A549 (cell line): ENCODE results near the gene DLG1.

Experiments
- CEBPB ChIP-seq, 2 experiments: fragments of >200 bp in 1 of 2; sonication (Bioruptor Twin) in 1 of 2; formaldehyde crosslinking in 1 of 2; IDR thresholded peaks; 2 replicates each; pipeline ENCODE4 v1.6.1; 2012 to 2016
- CHD4 ChIP-seq: fragments of 200-600 bp; sonication (generic); IDR thresholded peaks from 2 replicates; pipeline ENCODE4 v1.6.1; 2016; ENCODE audit warnings: antibody characterized with exemption, mild to moderate bottlenecking, borderline replicate concordance
- EP300 ChIP-seq, 2 experiments: fragments of >200 bp; sonication (Bioruptor Twin); formaldehyde crosslinking; IDR thresholded peaks; 2 replicates in 1 of 2; 3 replicates in 1 of 2; pipeline ENCODE4 v1.6.1; 2016 to 2017
- ESRRA ChIP-seq: fragments of 150-350 bp; IDR thresholded peaks from 2 replicates; pipeline ENCODE4 v1.6.1; 2014; ENCODE audit warnings: mild to moderate bottlenecking, low read length, borderline replicate concordance
- JUN ChIP-seq, 2 experiments: fragments of >200 bp; sonication (Bioruptor Twin); formaldehyde crosslinking; IDR thresholded peaks; 2 replicates in 1 of 2; 3 replicates in 1 of 2; pipeline ENCODE4 v1.6.1; 2016 to 2017
- PHF8 ChIP-seq: fragments of 200-600 bp; sonication (generic); IDR thresholded peaks from 2 replicates; pipeline ENCODE4 v1.6.1; 2016; ENCODE audit warnings: low read depth, mild to moderate bottlenecking, antibody characterized with exemption, moderate library complexity, borderline replicate concordance
- POLR2A ChIP-seq: IDR thresholded peaks from 2 replicates; pipeline ENCODE4 v1.6.1; 2012; ENCODE audit warnings: mild to moderate bottlenecking, low read length
- POLR2AphosphoS2 ChIP-seq: conservative IDR thresholded peaks from 2 replicates; pipeline ENCODE4 v1.6.1; 2012; ENCODE audit warnings: low read length, improper control_type of control experiment, inconsistent platforms
- RAD21 ChIP-seq, 2 experiments: fragments of >200 bp in 1 of 2; sonication (Bioruptor Twin) in 1 of 2; formaldehyde crosslinking in 1 of 2; IDR thresholded peaks in 1 of 2; conservative IDR thresholded peaks in 1 of 2; 2 replicates in 1 of 2; 3 replicates in 1 of 2; pipeline ENCODE4 v1.6.1; 2012 to 2018; ENCODE audit warnings: inconsistent platforms in 1 of 2
- RARB ChIP-seq: fragments of 250-450 bp; sonication (Bioruptor Pico); IDR thresholded peaks from 2 replicates; pipeline ENCODE4 v1.8.0; 2021; ENCODE audit warnings: mild to moderate bottlenecking, moderate library complexity
- RFX5 ChIP-seq: fragments of 450-650 bp; IDR thresholded peaks from 2 replicates; pipeline ENCODE4 v1.7.1; 2014; ENCODE audit warnings: antibody characterized with exemption, mild to moderate bottlenecking, moderate library complexity
- RNF2 ChIP-seq: fragments of 200-600 bp; sonication (generic); IDR thresholded peaks from 2 replicates; pipeline ENCODE4 v1.6.1; 2016; ENCODE audit warnings: low read depth, mild to moderate bottlenecking, antibody characterized with exemption, moderate library complexity, borderline replicate concordance
- ZC3H11A ChIP-seq: fragments of 450-650 bp; IDR thresholded peaks from 2 replicates; pipeline ENCODE4 v1.6.1; 2014; ENCODE audit warnings: antibody characterized with exemption, mild to moderate bottlenecking
- TF ChIP-seq, protein P1 (sequence below): fragments of >200 bp; sonication (Bioruptor Twin); formaldehyde crosslinking; IDR thresholded peaks from 3 replicates; pipeline ENCODE4 v1.5.1; 2016

DNA sequence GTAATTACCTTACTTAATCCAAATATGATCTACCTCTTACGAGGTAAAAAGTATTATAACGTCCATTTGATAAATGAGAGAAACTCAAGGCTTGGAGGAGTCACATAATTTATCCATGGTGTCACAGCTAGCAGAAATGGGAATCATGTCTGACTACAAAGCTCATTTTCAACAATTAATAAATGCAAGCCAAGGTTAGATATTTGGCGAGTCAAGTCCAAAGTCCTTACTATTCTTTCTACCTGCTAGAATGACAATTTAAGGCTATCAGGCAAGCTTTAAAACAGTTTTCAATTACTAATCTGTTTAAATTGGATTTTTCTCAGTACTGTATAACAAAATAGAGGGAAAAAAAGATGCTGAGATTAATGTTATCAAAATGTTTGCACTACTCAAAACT is 68.6 kb downstream of the DLG1 start:
- TF ChIP-seq, protein P1, sequence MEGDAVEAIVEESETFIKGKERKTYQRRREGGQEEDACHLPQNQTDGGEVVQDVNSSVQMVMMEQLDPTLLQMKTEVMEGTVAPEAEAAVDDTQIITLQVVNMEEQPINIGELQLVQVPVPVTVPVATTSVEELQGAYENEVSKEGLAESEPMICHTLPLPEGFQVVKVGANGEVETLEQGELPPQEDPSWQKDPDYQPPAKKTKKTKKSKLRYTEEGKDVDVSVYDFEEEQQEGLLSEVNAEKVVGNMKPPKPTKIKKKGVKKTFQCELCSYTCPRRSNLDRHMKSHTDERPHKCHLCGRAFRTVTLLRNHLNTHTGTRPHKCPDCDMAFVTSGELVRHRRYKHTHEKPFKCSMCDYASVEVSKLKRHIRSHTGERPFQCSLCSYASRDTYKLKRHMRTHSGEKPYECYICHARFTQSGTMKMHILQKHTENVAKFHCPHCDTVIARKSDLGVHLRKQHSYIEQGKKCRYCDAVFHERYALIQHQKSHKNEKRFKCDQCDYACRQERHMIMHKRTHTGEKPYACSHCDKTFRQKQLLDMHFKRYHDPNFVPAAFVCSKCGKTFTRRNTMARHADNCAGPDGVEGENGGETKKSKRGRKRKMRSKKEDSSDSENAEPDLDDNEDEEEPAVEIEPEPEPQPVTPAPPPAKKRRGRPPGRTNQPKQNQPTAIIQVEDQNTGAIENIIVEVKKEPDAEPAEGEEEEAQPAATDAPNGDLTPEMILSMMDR: no peak
- TF ChIP-seq CEBPB (IDR thresholded peaks at IDR 0.05): no peak
- TF ChIP-seq EP300 (IDR thresholded peaks at IDR 0.05): no peak
- no peak for TF ChIP-seq PHF8
- TF ChIP-seq RAD21 (conservative IDR thresholded peaks at IDR 0.05 in 1 of 2, IDR thresholded peaks at IDR 0.05 in 1 of 2): no peak
- no peak for TF ChIP-seq ESRRA
- TF ChIP-seq POLR2A: no peak
- TF ChIP-seq CHD4: no peak
- TF ChIP-seq ZC3H11A: no peak
- no peak for TF ChIP-seq JUN (IDR thresholded peaks at IDR 0.05)
- TF ChIP-seq RARB (CRISPR knock-in tag): no peak
- no peak for TF ChIP-seq RFX5
- no peak for TF ChIP-seq POLR2AphosphoS2
- TF ChIP-seq RNF2: no peak
